Measurements from ENCODE around the gene PHLDB1.

GRCh38 chr11:118604566-118604965 is 2.8 kb upstream of the PHLDB1 start:
- no peak for TF ChIP-seq CTCF (IDR thresholded peaks at IDR 0.05)
- TF ChIP-seq POLR2A (IDR thresholded peaks at IDR 0.05) = no peak
- no peak for TF ChIP-seq POLR2AphosphoS5 (IDR thresholded peaks at IDR 0.05)
